Skin epidermis (tissue), 12 donors: ENCODE results near the gene SLC6A6.

ENCODE experiments used
- H3K27ac ChIP-seq, 21 experiments: fragments of 200-600 bp; sonication (generic) in 11 of 21; one replicate each; pipeline ENCODE4 v1.5.0; 2020; ENCODE audit warnings: mild to moderate bottlenecking in 3 of 21, inconsistent platforms in 2 of 21, moderate library complexity in 2 of 21
- H3K4me3 ChIP-seq, 7 experiments: fragments of 200-600 bp; sonication (generic) in 2 of 7; one replicate each; pipeline ENCODE4 v1.5.0; 2020; ENCODE audit warnings: inconsistent platforms in 2 of 7, mild to moderate bottlenecking in 2 of 7, moderate library complexity in 1 of 7

The SLC6A6 gene

GRCh38 chr3:14538451-14539088, 136.2 kb downstream of the SLC6A6 start:
- Histone ChIP-seq H3K4me3 (no peak overlapping the region), H3K27ac (no peak overlapping the region)
